ENCODE data around the gene HRAS. TPM values are rescaled to one million over a fixed set of nuclear protein-coding genes. Genes with fewer than 3 reads are reported as not detected.

The HRAS gene
- total RNA-seq, 1 donor from 2014 or later, result 57.0 TPM

Other genes starting within 250 kb of the HRAS start
- gene PGGHG, start 246.4 kb downstream of the HRAS start, total RNA-seq, result 235 and 236 TPM in 2 replicates
- not detected in 2 replicates for gene IFITM5, start 236.1 kb downstream of the HRAS start, total RNA-seq
- 1,271 and 1,339 TPM in 2 replicates for gene IFITM2, start 227.8 kb downstream of the HRAS start, total RNA-seq
- 661 and 691 TPM in 2 replicates for gene IFITM1, start 221.5 kb downstream of the HRAS start, total RNA-seq
- 7.3 and 9.1 TPM in 2 replicates for gene IFITM3, start 214.7 kb downstream of the HRAS start, total RNA-seq
- gene B4GALNT4, start 166.1 kb downstream of the HRAS start, total RNA-seq, result 0.91 and 1.9 TPM in 2 replicates
- gene PKP3, start 141.4 kb downstream of the HRAS start, total RNA-seq, result not detected in 2 replicates
- gene SIGIRR, start 120.6 kb downstream of the HRAS start, total RNA-seq, result 168 and 175 TPM in 2 replicates
- gene ANO9, start 93.6 kb downstream of the HRAS start, total RNA-seq, result 77.6 and 84.4 TPM in 2 replicates
- 24.9 and 30.8 TPM in 2 replicates for gene PTDSS2, start 85.3 kb downstream of the HRAS start, total RNA-seq
- 89.8 and 97.3 TPM in 2 replicates for gene RNH1, start 28.3 kb downstream of the HRAS start, total RNA-seq
- 1.4 and 1.6 TPM in 2 replicates for gene LRRC56, start 2.0 kb upstream of the HRAS start, total RNA-seq
- 1.1 and 1.7 TPM in 2 replicates for gene LMNTD2, start 25.2 kb upstream of the HRAS start, total RNA-seq
- gene RASSF7, start 25.4 kb upstream of the HRAS start, total RNA-seq, result 22.4 and 23.8 TPM in 2 replicates
- gene PHRF1, start 40.9 kb upstream of the HRAS start, total RNA-seq, result 51.2 and 51.9 TPM in 2 replicates
- 130 and 133 TPM in 2 replicates for gene IRF7, start 80.4 kb upstream of the HRAS start, total RNA-seq
- gene CDHR5, start 89.4 kb upstream of the HRAS start, total RNA-seq, result not detected in 2 replicates
- gene SCT, start 91.6 kb upstream of the HRAS start, total RNA-seq, result not detected in 2 replicates
- 0.34 and 0.44 TPM in 2 replicates for gene DRD4, start 101.7 kb upstream of the HRAS start, total RNA-seq
- 46.7 and 51.9 TPM in 2 replicates for gene DEAF1, start 159.6 kb upstream of the HRAS start, total RNA-seq
- 27.1 and 27.8 TPM in 2 replicates for gene TMEM80, start 160.2 kb upstream of the HRAS start, total RNA-seq
- gene EPS8L2, start 170.7 kb upstream of the HRAS start, total RNA-seq, result 11.9 and 12.9 TPM in 2 replicates
- 259 and 274 TPM in 2 replicates for gene TALDO1, start 211.9 kb upstream of the HRAS start, total RNA-seq
- 51.3 and 59.0 TPM in 2 replicates for gene GATD1, start 241.9 kb upstream of the HRAS start, total RNA-seq